ENCODE measurements around the gene TAP1.
"Not testable (repeated sequence)": the region's sequence is repeated elsewhere in the genome, so short reads cannot be mapped to it uniquely, and the experiment has no call there.

The TAP1 gene, protein sequence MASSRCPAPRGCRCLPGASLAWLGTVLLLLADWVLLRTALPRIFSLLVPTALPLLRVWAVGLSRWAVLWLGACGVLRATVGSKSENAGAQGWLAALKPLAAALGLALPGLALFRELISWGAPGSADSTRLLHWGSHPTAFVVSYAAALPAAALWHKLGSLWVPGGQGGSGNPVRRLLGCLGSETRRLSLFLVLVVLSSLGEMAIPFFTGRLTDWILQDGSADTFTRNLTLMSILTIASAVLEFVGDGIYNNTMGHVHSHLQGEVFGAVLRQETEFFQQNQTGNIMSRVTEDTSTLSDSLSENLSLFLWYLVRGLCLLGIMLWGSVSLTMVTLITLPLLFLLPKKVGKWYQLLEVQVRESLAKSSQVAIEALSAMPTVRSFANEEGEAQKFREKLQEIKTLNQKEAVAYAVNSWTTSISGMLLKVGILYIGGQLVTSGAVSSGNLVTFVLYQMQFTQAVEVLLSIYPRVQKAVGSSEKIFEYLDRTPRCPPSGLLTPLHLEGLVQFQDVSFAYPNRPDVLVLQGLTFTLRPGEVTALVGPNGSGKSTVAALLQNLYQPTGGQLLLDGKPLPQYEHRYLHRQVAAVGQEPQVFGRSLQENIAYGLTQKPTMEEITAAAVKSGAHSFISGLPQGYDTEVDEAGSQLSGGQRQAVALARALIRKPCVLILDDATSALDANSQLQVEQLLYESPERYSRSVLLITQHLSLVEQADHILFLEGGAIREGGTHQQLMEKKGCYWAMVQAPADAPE

GRCh38 chr6:32853541-32854375 is at the start of gene TAP1, which contains the start of gene PSMB9:
TAP1 (minus strand) TSS chr6:32853704; CDS start chr6:32853636, 68 bp downstream.
PSMB9 (plus strand) TSS chr6:32854192; CDS start chr6:32854230, 38 bp downstream.
- peak; percentile 20 for DNase-seq

DNA sequence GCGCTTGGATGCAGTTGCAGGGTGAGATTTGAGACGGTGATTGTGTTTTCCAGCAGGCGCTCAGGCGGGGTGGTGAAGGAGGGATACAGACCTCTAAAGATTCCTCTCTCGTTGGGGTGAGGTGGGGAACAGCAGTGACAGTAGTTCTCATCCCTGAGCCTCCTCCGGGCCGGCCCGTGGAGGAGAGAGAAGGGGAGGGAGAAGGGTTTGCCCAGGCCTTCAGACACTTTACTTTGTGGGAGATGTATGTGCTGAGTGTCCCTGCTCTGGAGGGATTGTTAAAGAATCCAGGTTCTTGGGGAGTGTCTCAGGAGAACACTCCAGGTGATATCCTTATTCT is 41.5 kb upstream of the TAP1 start:
- no peak for DNase-seq

DNA sequence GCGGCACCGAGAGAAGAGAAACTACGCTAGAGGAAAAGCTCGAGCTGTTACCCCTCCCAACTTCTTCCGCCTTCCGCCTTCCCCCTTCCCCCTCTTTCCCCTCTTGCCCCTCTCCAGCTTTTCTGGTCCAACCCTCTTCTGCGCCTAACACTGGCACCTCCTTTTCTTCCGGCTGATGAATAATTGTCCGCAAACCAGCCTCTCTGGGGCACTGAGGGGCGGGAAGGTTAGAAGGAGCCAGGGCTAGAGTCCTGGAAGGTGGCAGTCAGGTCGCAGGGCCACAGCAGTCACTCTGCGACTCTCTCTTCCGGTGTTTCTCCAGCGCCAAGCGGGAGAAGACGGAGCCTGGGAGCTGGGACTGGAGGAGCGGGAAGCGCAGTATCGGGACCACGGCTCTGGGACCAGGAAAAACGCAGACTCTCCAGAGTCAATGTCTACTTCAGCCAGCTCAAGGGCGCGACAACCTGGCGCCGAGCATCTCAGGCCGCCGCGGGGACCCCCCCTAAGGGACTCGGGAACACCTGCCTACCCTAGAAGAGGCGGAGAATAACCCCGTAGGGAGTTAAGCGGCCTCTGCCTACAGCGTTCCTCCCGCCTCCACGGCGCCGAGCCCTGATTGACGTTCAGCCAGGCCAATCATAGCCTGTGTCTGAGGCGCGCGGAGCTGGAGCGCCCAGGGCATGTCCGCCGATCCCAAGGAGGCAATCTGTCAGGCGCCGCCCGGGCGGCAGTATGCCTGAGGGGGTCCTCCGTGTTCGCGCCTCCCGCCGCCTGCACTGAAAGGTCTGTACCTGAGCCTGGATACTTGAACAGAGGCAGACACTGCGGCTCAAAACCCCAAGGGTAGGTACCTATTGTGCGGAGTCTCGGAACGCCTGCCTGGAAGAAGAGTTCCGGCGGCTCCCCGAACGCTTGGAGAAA is 40.8 kb upstream of the TAP1 start:
- DNase-seq: peak; percentile 85

DNA sequence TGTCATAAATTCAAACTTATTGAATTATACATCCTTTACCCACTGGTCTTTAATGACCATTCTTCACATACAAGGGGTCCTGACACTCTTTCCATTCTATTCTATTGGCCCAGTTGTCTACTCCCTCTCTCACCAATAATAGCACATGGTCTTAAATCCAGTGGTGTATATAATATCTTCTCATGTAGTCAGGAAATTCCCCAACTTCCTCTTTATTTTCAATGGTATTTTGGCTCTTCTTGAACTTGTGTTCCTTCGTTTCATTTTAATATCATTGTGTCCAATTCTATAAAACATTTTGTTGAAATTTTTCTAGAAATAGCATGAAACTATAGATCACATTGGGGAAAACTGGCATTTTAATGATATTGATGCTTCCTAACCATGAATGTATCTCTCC is 37.3 kb upstream of the TAP1 start:
- no peak for DNase-seq

DNA sequence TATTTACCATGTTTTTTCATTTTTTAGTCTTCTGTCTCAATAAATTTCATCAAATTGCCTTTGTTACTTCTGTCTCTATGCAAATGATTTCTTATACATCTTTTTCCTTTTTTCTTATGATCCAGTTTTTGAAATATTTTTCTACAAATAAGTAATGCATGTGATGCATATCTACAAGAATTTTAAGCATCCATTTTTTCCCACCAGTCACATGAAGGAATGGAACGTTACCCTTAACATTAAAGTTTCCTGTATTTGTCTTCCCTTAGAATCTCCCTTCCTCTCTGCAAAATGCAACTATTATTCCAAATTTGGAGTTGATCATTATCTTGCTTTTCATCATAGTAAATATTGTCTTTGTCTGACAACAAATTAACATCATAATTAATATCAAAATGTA is 36.0 kb upstream of the TAP1 start:
- no peak for DNase-seq

- DNase-seq: no peak
These were observed 35.1 kb upstream of the TAP1 start for GRCh38 chr6:32888576-32888975.

DNA sequence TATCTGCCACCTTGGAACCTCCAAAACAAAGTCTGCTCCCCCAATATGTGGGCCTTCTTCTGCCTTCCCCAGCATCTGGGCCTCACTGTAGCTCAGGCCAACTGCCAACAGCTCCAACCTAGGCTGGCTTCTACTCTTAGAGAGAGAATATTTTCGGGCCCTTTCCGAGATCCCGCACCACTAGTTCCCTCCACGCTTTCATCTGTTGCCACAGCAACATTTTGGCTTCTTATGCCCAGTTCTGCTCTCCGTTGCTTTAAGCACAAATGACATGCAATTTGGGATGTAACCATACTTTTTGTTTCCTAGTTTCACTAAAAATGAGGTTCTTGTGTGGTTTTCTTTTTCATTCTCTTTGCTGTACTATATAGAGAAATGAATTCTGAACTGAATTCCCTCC is 34.1 kb upstream of the TAP1 start:
- no peak for DNase-seq

- DNase-seq: no peak
These were observed 33.3 kb upstream of the TAP1 start for GRCh38 chr6:32886681-32887383.

- peak; percentile 48 for DNase-seq
These were observed 32.3 kb upstream of the TAP1 start for GRCh38 chr6:32885698-32886286.

GRCh38 chr6:32883789-32884188 is 30.3 kb upstream of the TAP1 start:
- no peak for DNase-seq

- DNase-seq: no peak
These were observed 29.4 kb upstream of the TAP1 start for GRCh38 chr6:32882879-32883250.

DNA sequence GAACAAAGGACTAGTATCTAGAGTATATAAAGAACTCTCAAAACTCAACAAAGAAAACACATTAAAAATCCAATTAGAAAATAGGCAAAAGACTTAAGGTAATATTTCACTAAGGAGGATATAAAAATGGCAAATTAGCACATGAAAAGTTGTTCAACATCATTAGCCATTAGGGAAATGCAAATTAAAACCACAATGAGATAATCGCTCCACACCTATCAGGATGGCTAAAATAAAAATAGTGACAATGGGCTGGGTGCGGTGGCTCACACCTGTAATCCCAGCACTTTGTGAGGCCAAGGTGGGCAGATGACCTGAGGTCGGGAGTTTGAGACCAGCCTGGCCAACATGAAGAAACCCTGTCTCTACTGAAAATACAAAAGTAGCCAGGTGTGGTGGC is 27.5 kb upstream of the TAP1 start:
- DNase-seq: not testable (repeated sequence)

GRCh38 chr6:32879691-32880090 is 26.2 kb upstream of the TAP1 start:
- no peak for DNase-seq

DNA sequence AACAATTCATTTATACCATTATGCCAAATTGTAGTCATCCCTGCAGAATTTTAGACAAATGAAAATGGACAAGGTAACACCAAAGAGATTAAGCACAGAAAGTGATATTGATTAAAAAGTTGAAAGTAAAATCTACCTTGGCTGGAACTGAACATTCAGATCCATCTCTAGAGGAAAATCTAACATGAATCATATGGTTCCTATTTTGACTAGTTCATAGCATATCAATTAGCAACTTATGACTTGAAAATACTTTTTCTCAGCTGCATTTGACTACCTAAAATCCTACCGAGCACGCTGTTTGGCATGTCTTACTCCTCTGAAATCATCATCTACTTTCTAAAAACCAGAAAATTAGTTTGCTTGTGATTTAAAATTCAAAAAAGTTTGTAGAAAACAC is 23.1 kb upstream of the TAP1 start:
- no peak for DNase-seq

DNA sequence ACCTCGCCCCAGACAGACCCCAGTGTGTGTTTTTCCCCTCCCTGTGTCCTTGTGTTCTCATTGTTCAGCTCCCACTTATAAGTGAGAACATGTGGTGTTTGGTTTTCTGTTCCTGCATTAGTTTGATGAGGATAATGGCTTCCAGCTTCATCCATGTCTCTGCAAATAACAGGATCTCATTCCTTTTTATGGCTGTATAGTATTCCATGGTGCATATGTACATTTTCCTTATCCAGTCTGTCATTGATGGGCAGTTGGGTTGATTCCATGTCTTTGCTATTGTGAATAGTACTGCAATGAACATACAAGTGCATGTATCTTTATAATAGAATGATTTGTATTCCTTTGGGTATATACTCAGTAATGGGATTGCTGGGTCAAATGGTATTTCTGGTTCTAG is 20.4 kb upstream of the TAP1 start:
- not testable (repeated sequence) for DNase-seq

DNA sequence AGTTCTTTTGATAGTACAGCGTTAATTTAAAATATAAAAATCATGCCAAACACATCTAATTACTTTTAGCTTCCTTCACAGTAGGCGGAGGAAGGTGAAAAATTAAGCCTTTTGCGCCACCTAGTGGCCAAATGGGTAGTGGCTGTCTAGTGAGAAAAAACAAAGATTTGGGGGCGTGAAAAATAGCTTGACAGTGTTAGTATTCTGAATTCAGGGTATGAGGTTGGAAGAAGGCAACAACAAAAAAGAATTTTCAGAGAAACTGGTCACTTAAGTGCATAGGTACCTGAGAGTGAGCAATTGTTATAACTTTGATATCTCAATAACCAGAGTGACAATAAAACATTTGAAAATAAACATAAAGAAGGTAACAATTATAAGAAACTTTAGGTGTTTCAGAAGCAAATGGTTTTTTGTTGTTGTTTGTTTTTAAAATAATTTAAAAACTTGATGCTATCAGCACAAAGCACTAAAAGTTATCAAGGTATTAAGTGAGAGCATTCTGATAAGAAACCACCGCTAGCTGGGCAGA is 14.8 kb upstream of the TAP1 start:
- peak; percentile 48 for DNase-seq

DNA sequence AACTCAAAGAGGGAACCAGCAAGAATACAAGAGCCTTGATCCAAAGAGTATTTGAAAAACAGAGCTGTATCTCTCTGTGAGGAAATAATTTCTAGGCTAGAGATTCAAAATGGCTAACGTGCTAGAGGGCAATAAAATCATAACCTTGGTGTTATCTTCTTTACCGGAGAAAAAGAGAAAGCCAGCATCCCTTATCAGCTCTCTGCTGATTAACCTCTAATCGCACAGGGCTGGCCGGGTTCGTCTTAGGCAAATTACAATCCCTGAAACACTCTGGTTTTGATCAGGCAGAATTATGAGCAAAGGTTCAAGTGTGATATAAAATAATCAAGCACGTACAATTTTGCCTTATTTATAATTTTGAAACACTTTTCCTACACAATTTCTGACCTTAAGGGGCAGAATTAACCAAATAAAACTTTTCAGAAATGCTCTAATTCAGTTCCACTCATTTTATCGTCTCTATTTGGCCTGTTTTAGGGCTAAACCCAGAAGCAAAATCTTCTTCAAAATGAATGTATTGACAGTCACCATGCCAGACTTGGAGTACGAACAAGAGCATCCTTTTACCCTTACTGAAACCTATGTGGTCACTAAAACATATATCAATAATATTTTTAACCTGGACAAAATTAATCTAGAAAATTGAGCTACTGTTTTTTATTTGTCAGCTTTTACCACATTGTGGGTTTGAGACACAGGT is 14.2 kb upstream of the TAP1 start:
- no peak for DNase-seq

GRCh38 chr6:32867022-32867477 is 13.5 kb upstream of the TAP1 start:
- no peak for DNase-seq

GRCh38 chr6:32865724-32866443 is 12.4 kb upstream of the TAP1 start:
- DNase-seq: no peak

GRCh38 chr6:32862725-32863124 is 9.2 kb upstream of the TAP1 start:
- DNase-seq: no peak

Measured in NCI-H1092 (cell line).